ENCODE results near the gene ADCK1.

The ADCK1 gene

DNA sequence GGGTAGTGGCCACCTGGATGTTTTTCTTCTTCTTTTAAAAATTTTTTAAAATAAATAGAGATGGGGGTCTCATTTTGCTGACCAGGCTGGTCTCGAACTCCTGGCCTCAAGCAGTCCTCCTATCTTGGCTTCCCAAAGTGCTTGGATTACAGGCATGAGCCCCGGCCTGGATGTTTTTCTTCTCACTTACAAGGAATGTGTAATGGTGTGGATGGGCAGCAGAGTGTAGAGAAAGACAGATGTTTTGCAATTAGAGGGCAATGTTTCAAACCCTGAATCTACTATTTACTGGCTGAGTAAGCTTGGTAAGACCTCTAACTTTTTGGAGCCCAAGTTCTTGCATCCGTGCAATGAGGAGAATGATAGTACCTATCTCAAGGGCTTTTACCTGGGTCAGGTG lies 48.1 kb downstream of the ADCK1 start:
- Histone ChIP-seq H3K36me3 (ENCODE audit: insufficient read depth, low read length) (no peaks in the 10 kb centered on the region), H3K4me2 (ENCODE audit: low read length) (no peak overlapping the region), H3K9me3 (replicated peaks; ENCODE audit: low read length) (no peaks in the 10 kb centered on the region)

DNA sequence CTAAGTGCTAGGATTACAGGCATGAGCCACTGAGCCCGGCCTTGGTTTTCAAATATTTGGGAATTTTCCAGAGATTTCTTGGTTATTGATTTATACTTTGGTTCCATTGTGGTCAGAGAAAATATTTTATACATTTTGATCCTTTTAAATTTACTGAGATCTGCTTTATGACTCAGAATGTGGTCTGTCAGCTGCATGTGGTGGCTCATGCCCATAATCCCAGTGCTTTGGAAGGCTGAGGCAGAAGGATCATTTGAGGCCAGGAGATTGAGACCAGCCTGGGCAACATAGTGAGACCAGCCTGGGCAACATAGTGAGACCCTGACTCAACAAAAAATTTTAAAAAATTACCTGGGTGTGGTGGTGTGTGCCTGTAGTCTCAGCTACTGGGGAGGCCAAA lies 49.8 kb downstream of the ADCK1 start:
- H3K9ac ChIP-seq (ENCODE audit: low read depth, low read length), result no peak overlapping the region
- no peak overlapping the region for H3K4me2 ChIP-seq (ENCODE audit: low read length)
- no peaks in the 10 kb centered on the region for H3K36me3 ChIP-seq (ENCODE audit: insufficient read depth, low read length)
- no peak overlapping the region for H3K4me3 ChIP-seq (ENCODE audit: low read length)
- H3K4me1 ChIP-seq (ENCODE audit: control insufficient read depth, insufficient read depth, low read length), result no peaks in the 10 kb centered on the region
- H3K27me3 ChIP-seq (ENCODE audit: control insufficient read depth, insufficient read depth, low read length), result no peaks in the 10 kb centered on the region
- H3K9me3 ChIP-seq (replicated peaks; ENCODE audit: low read length), result no peaks in the 10 kb centered on the region

More for the DNA sequence above, 48.1 kb downstream of the ADCK1 start:
- no peak overlapping the region for H3K9ac ChIP-seq (ENCODE audit: low read depth, low read length)
- no peaks in the 10 kb centered on the region for H3K4me1 ChIP-seq (ENCODE audit: control insufficient read depth, insufficient read depth, low read length)
- no peak overlapping the region for H3K4me3 ChIP-seq (ENCODE audit: low read length)
- no peaks in the 10 kb centered on the region for H3K27me3 ChIP-seq (ENCODE audit: control insufficient read depth, insufficient read depth, low read length)

DNA sequence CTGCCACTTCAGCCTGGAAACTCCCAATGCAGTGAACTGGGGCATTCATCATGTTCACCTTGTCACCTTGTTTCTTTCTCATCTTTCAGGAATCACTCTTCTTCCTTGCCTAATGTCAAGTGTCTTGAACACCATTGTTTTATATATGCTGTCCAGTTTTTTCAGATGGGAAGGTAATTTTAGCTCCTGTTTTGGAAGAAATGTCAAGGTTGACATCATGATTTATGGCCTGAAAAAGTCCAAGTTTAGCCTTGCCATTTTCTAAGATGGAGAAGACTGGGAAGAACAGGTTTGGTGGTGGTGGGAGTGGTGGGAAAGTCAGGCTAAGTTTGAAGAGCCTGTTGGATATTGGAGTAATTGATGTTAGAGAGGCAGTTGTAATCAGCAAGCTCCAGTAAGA lies 54.0 kb downstream of the ADCK1 start:
- no peaks in the 10 kb centered on the region for H3K9me3 ChIP-seq (replicated peaks; ENCODE audit: low read length)
- no peaks in the 10 kb centered on the region for H3K27me3 ChIP-seq (ENCODE audit: control insufficient read depth, insufficient read depth, low read length)
- no peak overlapping the region for H3K4me3 ChIP-seq (ENCODE audit: low read length)
- H3K4me2 ChIP-seq (ENCODE audit: low read length), result no peak overlapping the region
- H3K9ac ChIP-seq (ENCODE audit: low read depth, low read length), result no peak overlapping the region
- no peaks in the 10 kb centered on the region for H3K4me1 ChIP-seq (ENCODE audit: control insufficient read depth, insufficient read depth, low read length)
- H3K36me3 ChIP-seq (ENCODE audit: insufficient read depth, low read length), result no peaks in the 10 kb centered on the region

DNA sequence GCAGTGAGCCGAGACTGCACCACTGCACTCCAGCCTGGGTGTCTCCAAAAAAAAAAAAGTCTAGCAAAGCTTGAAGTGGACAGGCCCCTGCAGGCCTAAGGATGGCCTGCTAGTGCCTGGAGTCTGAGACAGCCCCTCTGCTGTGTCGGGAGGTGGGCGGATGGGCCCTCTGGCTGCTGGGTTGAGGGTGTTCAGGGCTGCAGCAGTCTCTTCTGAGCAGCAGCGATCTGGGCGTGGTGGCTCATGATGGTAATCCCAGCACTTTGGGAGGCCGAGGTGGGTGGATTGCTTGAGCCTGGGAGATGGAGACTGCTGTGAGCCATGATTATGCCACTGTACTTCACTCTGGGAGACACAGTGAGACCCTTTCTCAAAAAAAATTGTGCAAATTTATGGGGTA lies 57.0 kb downstream of the ADCK1 start:
- Histone ChIP-seq H3K9ac (ENCODE audit: low read depth, low read length) (no peak overlapping the region), H3K9me3 (replicated peaks; ENCODE audit: low read length) (no peaks in the 10 kb centered on the region), H3K4me1 (ENCODE audit: control insufficient read depth, insufficient read depth, low read length) (peaks cover 3% of the 10 kb centered on the region), H3K4me3 (ENCODE audit: low read length) (no peak overlapping the region), H3K27me3 (ENCODE audit: control insufficient read depth, insufficient read depth, low read length) (no peaks in the 10 kb centered on the region), H3K4me2 (ENCODE audit: low read length) (no peak overlapping the region), H3K36me3 (ENCODE audit: insufficient read depth, low read length) (no peaks in the 10 kb centered on the region)

DNA sequence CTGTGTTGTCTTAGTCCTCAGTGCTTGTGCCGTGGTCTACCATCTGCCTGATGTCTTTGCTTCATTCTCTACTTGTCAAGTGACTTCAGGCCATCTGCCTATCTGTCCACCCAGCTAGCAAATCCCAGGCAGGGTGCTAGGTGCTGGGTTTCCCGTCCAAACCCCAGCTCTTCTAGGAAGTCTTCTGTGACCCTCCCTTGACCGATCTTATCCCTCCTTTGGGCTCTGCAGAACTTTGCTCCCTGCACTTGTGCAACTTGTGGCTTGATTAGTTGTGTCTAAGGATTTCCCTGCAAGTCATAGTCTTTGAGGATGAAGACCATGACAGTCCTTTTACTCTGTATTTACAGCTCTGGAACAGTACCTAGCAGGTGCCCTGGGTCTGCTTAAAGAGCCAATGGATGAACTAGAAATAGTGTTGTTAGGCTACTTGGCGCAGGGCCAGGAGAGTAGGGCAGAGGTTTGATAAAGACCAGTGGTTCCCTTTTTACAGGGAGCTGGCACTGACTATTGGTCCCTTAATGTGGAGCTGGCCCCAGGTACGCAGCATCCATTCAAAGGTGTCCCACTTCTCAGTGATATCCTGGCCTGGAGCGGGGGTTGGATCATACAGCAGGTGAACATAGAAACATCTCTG lies 60.1 kb downstream of the ADCK1 start:
- no peak overlapping the region for H3K4me2 ChIP-seq (ENCODE audit: low read length)
- peaks cover 3% of the 10 kb centered on the region for H3K4me1 ChIP-seq (ENCODE audit: control insufficient read depth, insufficient read depth, low read length)

DNA sequence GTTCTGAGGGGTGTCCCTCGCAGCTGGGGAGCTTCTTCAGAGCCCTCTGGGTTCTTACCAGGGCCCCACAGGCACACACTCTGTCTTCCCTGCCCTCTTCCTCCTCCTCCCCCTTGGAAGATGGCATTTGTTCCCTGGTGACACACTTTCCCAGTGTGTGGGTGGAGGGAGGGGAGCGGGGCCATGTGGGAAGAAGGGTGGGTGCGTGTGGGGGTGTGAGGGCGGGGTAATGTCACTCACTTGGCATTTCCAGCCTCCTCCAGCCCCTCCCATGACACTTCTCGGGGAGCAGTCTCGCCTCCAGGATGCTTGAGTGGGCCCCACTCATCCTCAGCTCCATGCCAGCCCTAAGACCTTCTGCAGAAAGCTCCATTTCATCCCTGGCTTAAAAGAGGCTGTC lies 61.3 kb downstream of the ADCK1 start:
- Histone ChIP-seq H3K9ac (ENCODE audit: low read depth, low read length) (no peak overlapping the region), H3K4me1 (ENCODE audit: control insufficient read depth, insufficient read depth, low read length) (peaks cover 3% of the 10 kb centered on the region)

More for the DNA sequence above, 60.1 kb downstream of the ADCK1 start:
- H3K9me3 ChIP-seq (replicated peaks; ENCODE audit: low read length), result no peaks in the 10 kb centered on the region
- H3K9ac ChIP-seq (ENCODE audit: low read depth, low read length), result no peak overlapping the region
- no peaks in the 10 kb centered on the region for H3K27me3 ChIP-seq (ENCODE audit: control insufficient read depth, insufficient read depth, low read length)
- no peak overlapping the region for H3K4me3 ChIP-seq (ENCODE audit: low read length)
- H3K36me3 ChIP-seq (ENCODE audit: insufficient read depth, low read length), result no peaks in the 10 kb centered on the region

DNA sequence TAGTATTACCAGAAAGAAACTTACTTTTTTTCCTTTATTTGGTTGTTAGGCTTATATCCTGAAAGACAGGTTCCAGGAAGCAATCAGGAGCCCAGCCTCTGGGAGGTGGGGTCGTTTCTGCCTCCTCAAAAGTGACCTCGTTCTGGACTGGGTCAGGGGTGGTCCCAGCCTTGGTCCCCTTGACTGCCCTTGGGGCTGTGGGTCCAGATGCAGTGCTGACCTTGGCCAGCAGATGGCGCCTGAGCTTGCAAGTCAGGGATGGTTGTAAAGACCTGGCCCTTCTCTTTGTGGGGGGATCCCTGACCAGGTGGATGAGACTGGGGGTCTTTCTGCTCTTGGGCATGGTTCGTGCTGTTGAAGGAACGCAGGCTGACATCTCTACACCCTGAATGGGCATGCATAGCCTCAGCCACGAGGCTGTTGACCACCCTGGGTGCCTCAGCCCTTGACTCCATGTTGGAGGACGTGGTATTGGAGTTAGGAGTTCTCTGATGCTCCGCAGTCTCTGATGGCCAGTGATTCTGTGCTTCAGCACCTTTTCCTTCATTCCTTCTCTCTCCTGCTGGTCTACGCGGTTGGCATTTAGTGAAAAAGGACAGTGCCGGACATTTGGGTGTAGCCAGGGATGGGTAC lies 62.4 kb downstream of the ADCK1 start:
- Histone ChIP-seq H3K9me3 (replicated peaks; ENCODE audit: low read length) (no peaks in the 10 kb centered on the region), H3K36me3 (ENCODE audit: insufficient read depth, low read length) (no peaks in the 10 kb centered on the region), H3K9ac (ENCODE audit: low read depth, low read length) (no peak overlapping the region), H3K4me3 (ENCODE audit: low read length) (no peak overlapping the region), H3K4me1 (ENCODE audit: control insufficient read depth, insufficient read depth, low read length) (peaks cover 3% of the 10 kb centered on the region), H3K27me3 (ENCODE audit: control insufficient read depth, insufficient read depth, low read length) (no peaks in the 10 kb centered on the region), H3K4me2 (ENCODE audit: low read length) (no peak overlapping the region)

More for the DNA sequence above, 61.3 kb downstream of the ADCK1 start:
- Histone ChIP-seq H3K36me3 (ENCODE audit: insufficient read depth, low read length) (no peaks in the 10 kb centered on the region), H3K27me3 (ENCODE audit: control insufficient read depth, insufficient read depth, low read length) (no peaks in the 10 kb centered on the region), H3K4me3 (ENCODE audit: low read length) (no peak overlapping the region), H3K9me3 (replicated peaks; ENCODE audit: low read length) (no peaks in the 10 kb centered on the region), H3K4me2 (ENCODE audit: low read length) (no peak overlapping the region)

DNA sequence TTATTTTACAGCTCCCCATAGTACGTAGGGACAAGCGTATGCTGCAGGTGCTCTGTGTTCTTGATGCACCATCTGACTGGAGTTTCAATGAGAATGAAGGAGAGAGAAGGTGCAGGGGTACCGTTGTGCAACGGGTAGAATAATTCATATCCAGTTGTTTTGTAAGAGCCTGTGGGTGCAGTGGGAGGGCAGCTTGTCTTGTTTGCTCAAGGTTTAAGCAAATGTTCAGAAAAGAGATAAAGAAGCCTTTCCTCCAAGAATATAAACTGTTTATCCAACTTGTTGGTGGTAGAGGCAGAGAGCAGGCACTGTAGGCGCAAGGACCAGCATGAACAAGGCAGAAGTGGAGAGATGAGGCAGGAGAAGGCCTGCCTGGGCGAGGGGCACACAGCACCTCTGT lies 64.2 kb downstream of the ADCK1 start:
- H3K4me1 ChIP-seq (ENCODE audit: control insufficient read depth, insufficient read depth, low read length), result peaks cover 3% of the 10 kb centered on the region
- H3K9me3 ChIP-seq (replicated peaks; ENCODE audit: low read length), result no peaks in the 10 kb centered on the region

DNA sequence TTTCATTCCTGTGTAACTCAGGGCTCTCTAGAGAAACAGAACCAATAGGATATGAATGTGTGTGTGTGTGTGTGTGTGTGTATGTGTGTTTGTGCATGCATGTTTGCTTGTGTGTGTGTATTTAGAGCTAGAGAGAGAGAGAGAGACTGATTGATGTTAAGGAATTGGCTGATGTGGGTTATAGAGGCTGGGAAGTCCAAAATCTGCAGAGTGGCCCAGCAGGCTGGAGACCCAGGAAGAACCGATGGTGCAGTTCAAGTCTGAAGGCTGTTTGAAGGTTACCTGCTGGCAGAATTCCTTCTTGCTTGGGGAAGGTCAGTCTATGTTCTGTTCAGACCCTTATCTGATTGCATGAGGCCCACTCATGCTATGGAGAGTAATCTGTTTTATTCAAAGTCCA lies 64.7 kb downstream of the ADCK1 start:
- Histone ChIP-seq H3K4me2 (ENCODE audit: low read length) (no peak overlapping the region), H3K36me3 (ENCODE audit: insufficient read depth, low read length) (no peaks in the 10 kb centered on the region), H3K27me3 (ENCODE audit: control insufficient read depth, insufficient read depth, low read length) (no peaks in the 10 kb centered on the region), H3K9ac (ENCODE audit: low read depth, low read length) (no peak overlapping the region), H3K4me1 (ENCODE audit: control insufficient read depth, insufficient read depth, low read length) (peaks cover 3% of the 10 kb centered on the region), H3K4me3 (ENCODE audit: low read length) (no peak overlapping the region), H3K9me3 (replicated peaks; ENCODE audit: low read length) (no peaks in the 10 kb centered on the region)

More for the DNA sequence above, 64.2 kb downstream of the ADCK1 start:
- Histone ChIP-seq H3K4me3 (ENCODE audit: low read length) (no peak overlapping the region), H3K36me3 (ENCODE audit: insufficient read depth, low read length) (no peaks in the 10 kb centered on the region), H3K4me2 (ENCODE audit: low read length) (no peak overlapping the region), H3K27me3 (ENCODE audit: control insufficient read depth, insufficient read depth, low read length) (no peaks in the 10 kb centered on the region), H3K9ac (ENCODE audit: low read depth, low read length) (no peak overlapping the region)

DNA sequence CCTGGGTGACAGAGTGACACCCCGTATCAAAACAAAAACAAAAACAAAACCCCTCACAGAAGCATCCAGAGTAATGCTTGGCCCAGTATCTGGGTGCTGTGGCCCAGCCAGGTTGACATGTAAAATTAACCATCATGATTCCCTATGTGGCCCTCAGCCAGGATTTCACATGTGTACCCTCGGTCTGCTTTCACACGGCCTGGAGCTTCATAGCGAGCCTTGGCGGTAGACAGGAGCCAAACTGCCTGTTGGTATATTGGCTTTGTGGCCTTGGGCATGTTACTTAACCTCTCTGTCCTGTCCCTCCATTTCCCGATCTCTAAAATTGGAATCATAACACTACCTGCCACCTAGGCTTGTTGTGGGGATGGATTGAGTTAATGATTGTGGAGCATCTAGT lies 65.5 kb downstream of the ADCK1 start:
- no peak overlapping the region for H3K9ac ChIP-seq (ENCODE audit: low read depth, low read length)
- H3K4me2 ChIP-seq (ENCODE audit: low read length), result no peak overlapping the region

DNA sequence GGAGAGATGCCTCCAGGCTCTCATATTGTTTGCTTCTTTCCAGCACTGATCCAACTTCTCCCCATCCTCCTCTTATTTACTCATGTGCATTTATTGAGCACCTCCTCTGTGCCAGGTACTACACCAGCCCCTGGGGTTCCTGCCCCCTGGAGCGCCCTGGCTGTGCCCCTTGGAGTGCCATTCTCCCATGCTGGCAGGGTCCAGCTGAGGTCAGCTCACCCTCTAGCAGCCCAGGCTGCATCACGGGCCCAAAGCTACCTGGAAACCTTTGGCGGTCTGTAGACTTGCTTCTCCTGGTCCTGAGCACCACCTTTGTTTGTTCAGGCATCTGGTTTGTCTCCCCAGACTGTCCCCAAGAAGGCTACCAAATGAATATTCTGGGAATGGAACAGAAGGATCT lies 67.0 kb downstream of the ADCK1 start:
- Histone ChIP-seq H3K4me1 (ENCODE audit: control insufficient read depth, insufficient read depth, low read length) (no peaks in the 10 kb centered on the region), H3K9me3 (replicated peaks; ENCODE audit: low read length) (no peaks in the 10 kb centered on the region), H3K4me3 (ENCODE audit: low read length) (no peak overlapping the region), H3K9ac (ENCODE audit: low read depth, low read length) (no peak overlapping the region), H3K36me3 (ENCODE audit: insufficient read depth, low read length) (no peaks in the 10 kb centered on the region), H3K27me3 (ENCODE audit: control insufficient read depth, insufficient read depth, low read length) (no peaks in the 10 kb centered on the region), H3K4me2 (ENCODE audit: low read length) (no peak overlapping the region)

More for the DNA sequence above, 65.5 kb downstream of the ADCK1 start:
- Histone ChIP-seq H3K36me3 (ENCODE audit: insufficient read depth, low read length) (no peaks in the 10 kb centered on the region), H3K4me3 (ENCODE audit: low read length) (no peak overlapping the region), H3K27me3 (ENCODE audit: control insufficient read depth, insufficient read depth, low read length) (no peaks in the 10 kb centered on the region), H3K4me1 (ENCODE audit: control insufficient read depth, insufficient read depth, low read length) (peaks cover 3% of the 10 kb centered on the region), H3K9me3 (replicated peaks; ENCODE audit: low read length) (no peaks in the 10 kb centered on the region)

DNA sequence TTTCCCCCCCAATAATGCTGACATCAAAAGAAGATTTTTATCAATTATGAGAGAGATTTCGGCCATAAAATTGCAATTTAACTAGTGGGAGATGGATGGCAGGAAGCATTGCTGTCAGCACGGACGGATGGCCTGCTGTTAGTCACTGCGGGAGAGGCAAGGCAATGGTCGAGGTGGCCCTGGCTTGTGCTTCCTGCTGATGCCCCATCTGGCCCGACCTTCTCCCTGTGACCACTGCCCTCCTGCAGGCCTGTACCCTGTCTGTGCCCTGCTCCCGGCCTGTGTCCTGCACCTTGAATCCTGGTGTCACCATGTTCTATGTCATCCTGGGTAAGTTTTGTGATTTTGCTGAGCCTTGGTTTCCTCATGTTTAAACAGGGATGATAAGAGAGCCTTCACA lies 67.6 kb downstream of the ADCK1 start:
- no peaks in the 10 kb centered on the region for H3K27me3 ChIP-seq (ENCODE audit: control insufficient read depth, insufficient read depth, low read length)
- H3K36me3 ChIP-seq (ENCODE audit: insufficient read depth, low read length), result no peaks in the 10 kb centered on the region
- H3K4me2 ChIP-seq (ENCODE audit: low read length), result no peak overlapping the region
- no peak overlapping the region for H3K9ac ChIP-seq (ENCODE audit: low read depth, low read length)
- no peaks in the 10 kb centered on the region for H3K4me1 ChIP-seq (ENCODE audit: control insufficient read depth, insufficient read depth, low read length)
- no peak overlapping the region for H3K4me3 ChIP-seq (ENCODE audit: low read length)
- H3K9me3 ChIP-seq (replicated peaks; ENCODE audit: low read length), result no peaks in the 10 kb centered on the region

Measured in skeletal muscle satellite cell (primary cell).